Chondrocyte (in vitro differentiated cells): ENCODE results near the gene CNTROB. TPM values are rescaled to one million over a fixed set of nuclear protein-coding genes. Genes with fewer than 3 reads are reported as not detected.

Source experiments
- DNase-seq: peaks from one replicate; pipeline ENCODE4 v3.0.0; 2021; ENCODE audit warnings: mixed read lengths, low spot score
- H3K27ac Mint-ChIP-seq: one replicate; pipeline ENCODE4 v1.8.0; 2021; ENCODE audit warnings: mild to moderate bottlenecking, moderate library complexity, mixed read lengths; ENCODE audit not compliant: unreplicated experiment
- H3K27me3 Mint-ChIP-seq: 2 replicates; pipeline ENCODE4 v1.8.0; 2021; ENCODE audit warnings: low read depth, mixed read lengths
- H3K36me3 Mint-ChIP-seq: 2 replicates; pipeline ENCODE4 v1.8.0; 2021; ENCODE audit warnings: low read depth, mixed read lengths
- H3K4me1 Mint-ChIP-seq: 2 replicates; pipeline ENCODE4 v1.8.0; 2021; ENCODE audit warnings: low read depth, mild to moderate bottlenecking, mixed read lengths
- H3K4me3 Mint-ChIP-seq: one replicate; pipeline ENCODE4 v1.8.0; 2021; ENCODE audit warnings: mild to moderate bottlenecking, moderate library complexity, mixed read lengths; ENCODE audit not compliant: unreplicated experiment
- H3K9me3 Mint-ChIP-seq: 2 replicates; pipeline ENCODE4 v1.8.0; 2021; ENCODE audit warnings: low read depth, mixed read lengths
- CTCF ChIP-seq: fragments of 200-600 bp; sonication (generic); IDR thresholded peaks from 2 replicates; pipeline ENCODE4 v1.5.0; 2021; ENCODE audit warnings: antibody characterized with exemption, mild to moderate bottlenecking, moderate library complexity
- total RNA-seq: library from RNA; stranded (reverse); gene quantifications from 3 replicates; pipeline ENCODE4 v1.2.1, GENCODE V29; 2021

Gene CNTROB
- total RNA-seq, 1 donor from 2014 or later = 28.7 TPM

- H3K27ac Mint-ChIP-seq = no peak overlapping the region
- no peak for TF ChIP-seq CTCF
Measured at GRCh38 chr17:7955414-7956227, 23.6 kb downstream of the CNTROB start.

GRCh38 chr17:7956228-7956965 lies 24.4 kb downstream of the CNTROB start:
- DNase-seq = no peak
- H3K36me3 Mint-ChIP-seq = peaks cover 2% of the 10 kb centered on the region
- TF ChIP-seq CTCF = no peak
- peaks cover 7% of the 10 kb centered on the region for H3K4me1 Mint-ChIP-seq
- peak overlapping the region; percentile 79 for H3K27ac Mint-ChIP-seq
- H3K9me3 Mint-ChIP-seq = no peaks in the 10 kb centered on the region
- H3K4me3 Mint-ChIP-seq = no peak overlapping the region
- peaks cover 7% of the 10 kb centered on the region for H3K27me3 Mint-ChIP-seq

More at GRCh38 chr17:7955414-7956227, 23.6 kb downstream of the CNTROB start:
- DNase-seq = no peak
- H3K4me1 Mint-ChIP-seq = peaks cover 7% of the 10 kb centered on the region
- H3K4me3 Mint-ChIP-seq = no peak overlapping the region
- H3K36me3 Mint-ChIP-seq = peaks cover 4% of the 10 kb centered on the region
- H3K9me3 Mint-ChIP-seq = no peaks in the 10 kb centered on the region
- peaks cover 3% of the 10 kb centered on the region for H3K27me3 Mint-ChIP-seq

GRCh38 chr17:7959503-7960253 lies 27.7 kb downstream of the CNTROB start:
- H3K9me3 Mint-ChIP-seq = no peaks in the 10 kb centered on the region
- no peaks in the 10 kb centered on the region for H3K36me3 Mint-ChIP-seq
- H3K4me1 Mint-ChIP-seq = peaks cover 7% of the 10 kb centered on the region
- no peak for DNase-seq
- no peak overlapping the region for H3K27ac Mint-ChIP-seq
- TF ChIP-seq CTCF = no peak
- H3K4me3 Mint-ChIP-seq = no peak overlapping the region
- H3K27me3 Mint-ChIP-seq = peaks cover 11% of the 10 kb centered on the region

- Mint-ChIP-seq H3K4me1 (peaks cover under 1% of the 10 kb centered on the region), H3K36me3 (no peaks in the 10 kb centered on the region), H3K9me3 (no peaks in the 10 kb centered on the region), H3K27ac (no peak overlapping the region), H3K4me3 (no peak overlapping the region), H3K27me3 (peaks cover 11% of the 10 kb centered on the region)
- no peak for TF ChIP-seq CTCF
- DNase-seq = no peak
Measured at GRCh38 chr17:7961421-7961820, 29.4 kb downstream of the CNTROB start.

GRCh38 chr17:7967751-7968150 lies 35.7 kb downstream of the CNTROB start:
- no peak for DNase-seq
- no peak for TF ChIP-seq CTCF
- Mint-ChIP-seq H3K4me1 (no peaks in the 10 kb centered on the region), H3K36me3 (no peaks in the 10 kb centered on the region), H3K27me3 (peaks cover 11% of the 10 kb centered on the region), H3K4me3 (no peak overlapping the region), H3K9me3 (no peaks in the 10 kb centered on the region), H3K27ac (no peak overlapping the region)
